Vagina (tissue), 2 donors: ENCODE results near the gene R3HDM2.

Experiments
- POLR2AphosphoS5 ChIP-seq, 2 donors: sonication (generic); formaldehyde crosslinking; IDR thresholded peaks; one replicate each; pipeline ENCODE4 v1.9.0; 2017; ENCODE audit warnings: antibody characterized with exemption in 2 of 2, mild to moderate bottlenecking in 2 of 2, low read depth in 1 of 2; ENCODE audit not compliant: insufficient read depth in 1 of 2
- TF ChIP-seq, protein P1 (sequence below), 3 experiments: fragments of 450-650 bp in 2 of 3; fragments of 200-600 bp in 1 of 3; sonication (generic) in 1 of 3; IDR thresholded peaks; one replicate each; pipeline ENCODE4 v1.5.1; 2017 to 2019; ENCODE audit warnings: antibody characterized with exemption in 3 of 3, mild to moderate bottlenecking in 2 of 3, moderate library complexity in 2 of 3

GRCh38 chr12:57470970-57471656, 40.3 kb upstream of the R3HDM2 start:
- TF ChIP-seq, protein P1, sequence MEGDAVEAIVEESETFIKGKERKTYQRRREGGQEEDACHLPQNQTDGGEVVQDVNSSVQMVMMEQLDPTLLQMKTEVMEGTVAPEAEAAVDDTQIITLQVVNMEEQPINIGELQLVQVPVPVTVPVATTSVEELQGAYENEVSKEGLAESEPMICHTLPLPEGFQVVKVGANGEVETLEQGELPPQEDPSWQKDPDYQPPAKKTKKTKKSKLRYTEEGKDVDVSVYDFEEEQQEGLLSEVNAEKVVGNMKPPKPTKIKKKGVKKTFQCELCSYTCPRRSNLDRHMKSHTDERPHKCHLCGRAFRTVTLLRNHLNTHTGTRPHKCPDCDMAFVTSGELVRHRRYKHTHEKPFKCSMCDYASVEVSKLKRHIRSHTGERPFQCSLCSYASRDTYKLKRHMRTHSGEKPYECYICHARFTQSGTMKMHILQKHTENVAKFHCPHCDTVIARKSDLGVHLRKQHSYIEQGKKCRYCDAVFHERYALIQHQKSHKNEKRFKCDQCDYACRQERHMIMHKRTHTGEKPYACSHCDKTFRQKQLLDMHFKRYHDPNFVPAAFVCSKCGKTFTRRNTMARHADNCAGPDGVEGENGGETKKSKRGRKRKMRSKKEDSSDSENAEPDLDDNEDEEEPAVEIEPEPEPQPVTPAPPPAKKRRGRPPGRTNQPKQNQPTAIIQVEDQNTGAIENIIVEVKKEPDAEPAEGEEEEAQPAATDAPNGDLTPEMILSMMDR (IDR thresholded peaks at IDR 0.05): no peak
- TF ChIP-seq POLR2AphosphoS5 (IDR thresholded peaks at IDR 0.05; ENCODE audit: insufficient read depth in 1 of 2, low read depth in 1 of 2): no peak
